HCT116 (cell line): Measurements from ENCODE around the gene VRK3. TPM values are rescaled to one million over a fixed set of nuclear protein-coding genes. Genes with fewer than 3 reads are reported as not detected.

ENCODE experiments used
- ATAC-seq: fragments of 200-7000 bp; cut with Tn5 transposase; 2 replicates; pipeline ENCODE4 v1.9.1; 2020; ENCODE audit warnings: mild to moderate bottlenecking, moderate library complexity
- BruUV-seq: library from RNA; stranded (reverse); fragments of 400-500 nt; replicated peaks from 2 replicates; lab custom pipeline; 2021; lab: Mats Ljungman, UMichigan
- CTCF ChIA-PET: fragments of 300-600 bp; sonication (Branson Sonifier 250); formaldehyde crosslinking; loops from one replicate; lab custom pipeline; 2021; ENCODE audit warnings: antibody characterized with exemption; lab: Charles Lee
- POLR2A ChIA-PET: fragments of 300-600, 350-600 bp; sonication (Branson Sonifier 250); formaldehyde crosslinking; loops from one replicate; lab custom pipeline; 2021; ENCODE audit warnings: antibody characterized with exemption; lab: Charles Lee
- RAD21 ChIA-PET, 2 experiments: fragments of 300-600 bp; sonication (Branson Sonifier 250); formaldehyde crosslinking; loops; one replicate each; lab custom pipeline; 2023; ENCODE audit warnings: low total read pairs in 2 of 2; ENCODE audit not compliant: uncharacterized antibody in 2 of 2, unreplicated experiment in 2 of 2, low non-redundant PET in 1 of 2; lab: Charles Lee
- DNase-seq: peaks from one replicate; pipeline ENCODE4 v3.0.0-alpha.2; 2010; ENCODE audit warnings: low read depth, low spot score
- H2AFZ ChIP-seq: fragments of 200-600 bp; shearing (Covaris generic), sonication (generic); 2 replicates; pipeline ENCODE4 v1.6.1; 2017; ENCODE audit warnings: low read depth, mixed run types, mixed read lengths, antibody characterized with exemption, low read length; ENCODE audit not compliant: poor library complexity, severe bottlenecking
- H3K27ac ChIP-seq: 2 replicates; pipeline ENCODE4 v1.5.1; 2012; ENCODE audit warnings: low read depth, low read length
- H3K27me3 ChIP-seq: fragments of 200-600 bp; sonication (generic); 2 replicates; pipeline ENCODE4 v1.6.1; 2016; ENCODE audit warnings: mixed run types, low read length, mixed read lengths; ENCODE audit not compliant: insufficient read depth
- H3K36me3 ChIP-seq, 2 experiments: fragments of 200-500 bp in 1 of 2; fragments of 200-600 bp in 1 of 2; sonication (Bioruptor generic) in 1 of 2; sonication (generic) in 1 of 2; 2 replicates each; pipeline versions ENCODE4 v1.5.1 to v1.6.1; 2014 to 2016; ENCODE audit warnings: low read length in 2 of 2, inconsistent platforms in 1 of 2, mixed read lengths in 1 of 2, mixed run types in 1 of 2; ENCODE audit not compliant: insufficient read depth in 2 of 2, control insufficient read depth in 1 of 2
- H3K4me1 ChIP-seq, 2 experiments: fragments of 200-600 bp in 1 of 2; sonication (generic) in 1 of 2; 2 replicates each; pipeline versions ENCODE4 v1.5.1 to v1.6.1; 2012 to 2017; ENCODE audit warnings: low read length in 2 of 2, inconsistent platforms in 1 of 2, mild to moderate bottlenecking in 1 of 2, mixed read lengths in 1 of 2, mixed run types in 1 of 2, moderate library complexity in 1 of 2; ENCODE audit not compliant: insufficient read depth in 2 of 2, control insufficient read depth in 1 of 2
- H3K4me2 ChIP-seq: fragments of 200-600 bp; sonication (generic); 2 replicates; pipeline ENCODE4 v1.6.1; 2017; ENCODE audit warnings: mixed run types, low read length, mixed read lengths
- H3K4me3 ChIP-seq, 2 experiments: fragments of 200-600 bp in 1 of 2; sonication (generic) in 1 of 2; replicated peaks in 1 of 2; 2 replicates each; pipeline ENCODE4 v1.5.1; 2011 to 2016; ENCODE audit warnings: low read length in 2 of 2, control low read depth in 1 of 2, low read depth in 1 of 2, mild to moderate bottlenecking in 1 of 2, mixed read lengths in 1 of 2, mixed run types in 1 of 2
- H3K79me2 ChIP-seq: fragments of 200-600 bp; sonication (generic); 2 replicates; pipeline ENCODE4 v1.6.1; 2017; ENCODE audit warnings: mild to moderate bottlenecking, mixed run types, low read length, moderate library complexity, mixed read lengths; ENCODE audit not compliant: insufficient read depth
- H3K9ac ChIP-seq: fragments of 200-600 bp; sonication (generic); 2 replicates; pipeline ENCODE4 v1.6.1; 2016; ENCODE audit warnings: low read length, mixed read lengths
- H3K9me2 ChIP-seq: fragments of 200-600 bp; sonication (generic), shearing (Covaris generic); 2 replicates; pipeline ENCODE4 v1.6.1; 2017; ENCODE audit warnings: mixed run types, mild to moderate bottlenecking, moderate library complexity; ENCODE audit not compliant: insufficient read depth
- H3K9me3 ChIP-seq, 2 experiments: fragments of 200-500 bp in 1 of 2; fragments of 200-600 bp in 1 of 2; sonication (Bioruptor generic) in 1 of 2; sonication (generic) in 1 of 2; 2 replicates each; pipeline ENCODE4 v1.6.1; 2014 to 2017; ENCODE audit warnings: low read length in 2 of 2, mixed read lengths in 2 of 2, inconsistent platforms in 1 of 2, low read depth in 1 of 2, mild to moderate bottlenecking in 1 of 2, mixed run types in 1 of 2, moderate library complexity in 1 of 2; ENCODE audit not compliant: control insufficient read depth in 1 of 2, insufficient read depth in 1 of 2
- H4K20me1 ChIP-seq: fragments of 200-600 bp; sonication (generic), shearing (Covaris generic); 2 replicates; pipeline ENCODE4 v1.6.1; 2017; ENCODE audit warnings: mixed run types, mild to moderate bottlenecking, moderate library complexity; ENCODE audit not compliant: insufficient read depth
- CBX3 ChIP-seq: IDR thresholded peaks from 2 replicates; pipeline ENCODE4 v1.6.1; 2012; ENCODE audit warnings: low read depth
- EGR1 ChIP-seq: IDR thresholded peaks from 2 replicates; pipeline ENCODE4 v1.6.1; 2012; ENCODE audit warnings: low read depth
- EZH2 ChIP-seq: fragments of 200-600 bp; sonication (generic); IDR thresholded peaks from 2 replicates; pipeline ENCODE4 v1.6.1; 2017; ENCODE audit warnings: antibody characterized with exemption, mixed run types
- FOSL1 ChIP-seq: IDR thresholded peaks from 2 replicates; pipeline ENCODE4 v1.6.1; 2012; ENCODE audit warnings: low read depth
- JUND ChIP-seq: IDR thresholded peaks from 2 replicates; pipeline ENCODE4 v1.6.1; 2012
- SIN3A ChIP-seq: IDR thresholded peaks from 2 replicates; pipeline ENCODE4 v1.6.1; 2012; ENCODE audit warnings: low read depth
- SRF ChIP-seq: IDR thresholded peaks from 2 replicates; pipeline ENCODE4 v1.6.1; 2012; ENCODE audit warnings: low read depth
- TCF7L2 ChIP-seq: IDR thresholded peaks from 2 replicates; pipeline ENCODE4 v1.7.0; 2011; ENCODE audit warnings: borderline replicate concordance, inconsistent platforms; ENCODE audit not compliant: insufficient read depth, insufficient read length; ENCODE audit errors: extremely low read depth
- YY1 ChIP-seq: IDR thresholded peaks from 2 replicates; pipeline ENCODE4 v1.6.1; 2011; ENCODE audit warnings: low read length, low read depth, moderate library complexity, mild to moderate bottlenecking; ENCODE audit not compliant: insufficient replicate concordance; ENCODE audit errors: extremely low read depth
- ZNF274 ChIP-seq: fragments of 200-500 bp; sonication (Bioruptor generic); IDR thresholded peaks from 2 replicates; pipeline ENCODE4 v1.6.1; 2014; ENCODE audit warnings: mild to moderate bottlenecking, low read depth, low read length, inconsistent platforms
- intact Hi-C: fragments of 100-400 bp; cut with micrococcal nuclease; formaldehyde crosslinking; loops from 2 replicates; pipeline ENCODE4 v1.10.0; 2022
- total RNA-seq: library from RNA; stranded (reverse); gene quantifications from one replicate; pipeline ENCODE4 v1.2.1, GENCODE V29; 2021; ENCODE audit not compliant: unreplicated experiment

Gene VRK3
- total RNA-seq, 1 experiment from 2014 or later: 44.0 TPM

GRCh38 chr19:50042363-50043024 is 17.3 kb upstream of the VRK3 start:
- Histone ChIP-seq H2AFZ (no peak overlapping the region), H3K9ac (no peak overlapping the region), H4K20me1 (0 out of 2 replicates have a peak, but pooled peaks cover 4% of the 10 kb centered on the region), H3K4me3 (no peak overlapping the region), H3K27ac (no peak overlapping the region), H3K4me2 (no peak overlapping the region), H3K27me3 (no peaks in the 10 kb centered on the region), H3K36me3 (peaks cover 58 to 92% of the 10 kb centered on the region in 2 experiments), H3K9me3 (peaks cover 36 to 38% of the 10 kb centered on the region in 2 experiments; a peak in 3 of 4 replicates), H3K4me1 (no peaks in the 10 kb centered on the region), H3K79me2 (peaks cover 5% of the 10 kb centered on the region; the same call in 1 of the 2 replicates), H3K9me2 (no peaks in the 10 kb centered on the region)
- TF ChIP-seq TCF7L2: no peak
- TF ChIP-seq CBX3: no peak
- TF ChIP-seq SRF: no peak
- TF ChIP-seq JUND: no peak
- TF ChIP-seq EGR1: no peak
- no peak for TF ChIP-seq FOSL1
- no peak for TF ChIP-seq SIN3A
- TF ChIP-seq EZH2: no peak
- TF ChIP-seq ZNF274: no peak
- TF ChIP-seq YY1: no peak
- no peak for ATAC-seq
- RAD21 ChIA-PET: no interaction called here
- POLR2A ChIA-PET: no interaction called here
- intact Hi-C loops: no loop called here
- no peak for DNase-seq
- no TSS peak for BruUV-seq
- CTCF ChIA-PET: no interaction called here

- no peak overlapping the region for H3K4me2 ChIP-seq
- no peak for ATAC-seq
- ChIA-PET CTCF (no interaction called here), POLR2A (no interaction called here), RAD21 (no interaction called here)
- DNase-seq: no peak
- H3K27ac ChIP-seq: no peak overlapping the region
- H3K9me3 ChIP-seq: peaks cover 24 to 27% of the 10 kb centered on the region in 2 experiments; a peak in 3 of 4 replicates
- peaks cover 15% of the 10 kb centered on the region; the same call in 1 of the 2 replicates for H3K79me2 ChIP-seq
- no peaks in the 10 kb centered on the region for H3K27me3 ChIP-seq
- H3K9ac ChIP-seq: no peak overlapping the region
- intact Hi-C loops: no loop called here
- H3K9me2 ChIP-seq: no peaks in the 10 kb centered on the region
- H2AFZ ChIP-seq: no peak overlapping the region
- no peaks in the 10 kb centered on the region for H3K4me1 ChIP-seq
- H4K20me1 ChIP-seq: 0 out of 2 replicates have a peak, but pooled peaks cover 4% of the 10 kb centered on the region
- no peak overlapping the region for H3K4me3 ChIP-seq
- no TSS peak for BruUV-seq
- no peak for TF ChIP-seq YY1
- TF ChIP-seq TCF7L2: no peak
- no peak for TF ChIP-seq SIN3A
- H3K36me3 ChIP-seq: peaks cover 60 to 84% of the 10 kb centered on the region in 2 experiments
Observed at GRCh38 chr19:50040967-50041366, 15.8 kb upstream of the VRK3 start.
